Muscle of arm (tissue), 12 donors: ENCODE results near the gene PPP1R3C. TPM values are rescaled to one million over a fixed set of nuclear protein-coding genes. Genes with fewer than 3 reads are reported as not detected.

Experiments used
- DNase-seq: peaks from one replicate; pipeline ENCODE4 v3.0.0-alpha.2; 2013
- polyA plus RNA-seq, 12 donors: library from polyadenylated mRNA; unstranded; fragments of 120-200 nt; gene quantifications; one replicate each; pipeline ENCODE4 v1.2.1, GENCODE V29; 2013; ENCODE audit not compliant: insufficient read length in 12 of 12

Gene PPP1R3C
- polyA plus RNA-seq, 12 donors: 33.2 to 271 (median 126) TPM; not detected in 1

GRCh38 chr10:91634898-91635297, 2.0 kb upstream of the PPP1R3C start:
- DNase-seq: no peak

GRCh38 chr10:91634246-91634645, 1.4 kb upstream of the PPP1R3C start:
- DNase-seq: no peak

- DNase-seq: no peak
These were observed 2.2 kb downstream of the PPP1R3C start for GRCh38 chr10:91630625-91631024.

- no peak for DNase-seq
These were observed 2.9 kb downstream of the PPP1R3C start for GRCh38 chr10:91629715-91630549.

- no peak for DNase-seq
These were observed 4.5 kb downstream of the PPP1R3C start for GRCh38 chr10:91628383-91628782.

GRCh38 chr10:91627344-91628102, 5.3 kb downstream of the PPP1R3C start:
- DNase-seq: no peak

- DNase-seq: no peak
These were observed 5.9 kb downstream of the PPP1R3C start for GRCh38 chr10:91626936-91627335.

- no peak for DNase-seq
These were observed 8.2 kb downstream of the PPP1R3C start for GRCh38 chr10:91624633-91625032.

GRCh38 chr10:91622601-91623000, 10.3 kb downstream of the PPP1R3C start:
- DNase-seq: no peak

- no peak for DNase-seq
These were observed 11.3 kb downstream of the PPP1R3C start for GRCh38 chr10:91621483-91622113.

- DNase-seq: no peak
These were observed 15.7 kb downstream of the PPP1R3C start for GRCh38 chr10:91617072-91617609.

- no peak for DNase-seq
These were observed 16.7 kb downstream of the PPP1R3C start for GRCh38 chr10:91616137-91616536.

- DNase-seq: no peak
These were observed 18.6 kb downstream of the PPP1R3C start for GRCh38 chr10:91614225-91614624.

GRCh38 chr10:91613411-91614187, 19.3 kb downstream of the PPP1R3C start:
- no peak for DNase-seq

GRCh38 chr10:91610919-91611318, 22.0 kb downstream of the PPP1R3C start:
- no peak for DNase-seq

GRCh38 chr10:91610444-91610843, 22.4 kb downstream of the PPP1R3C start:
- no peak for DNase-seq

GRCh38 chr10:91607646-91608403, 25.0 kb downstream of the PPP1R3C start:
- DNase-seq: no peak

GRCh38 chr10:91605968-91606367, 26.9 kb downstream of the PPP1R3C start:
- no peak for DNase-seq

GRCh38 chr10:91604553-91605534, 28.0 kb downstream of the PPP1R3C start:
- no peak for DNase-seq
